HG03045 (cell line): ENCODE results near the gene TENT5C.

Experiments used
- ATAC-seq: cut with Tn5 transposase; IDR thresholded peaks from one replicate; pipeline ENCODE4 v1.9.1; 2021; ENCODE audit warnings: mild to moderate bottlenecking, moderate library complexity; ENCODE audit not compliant: unreplicated experiment

TENT5C gene

DNA sequence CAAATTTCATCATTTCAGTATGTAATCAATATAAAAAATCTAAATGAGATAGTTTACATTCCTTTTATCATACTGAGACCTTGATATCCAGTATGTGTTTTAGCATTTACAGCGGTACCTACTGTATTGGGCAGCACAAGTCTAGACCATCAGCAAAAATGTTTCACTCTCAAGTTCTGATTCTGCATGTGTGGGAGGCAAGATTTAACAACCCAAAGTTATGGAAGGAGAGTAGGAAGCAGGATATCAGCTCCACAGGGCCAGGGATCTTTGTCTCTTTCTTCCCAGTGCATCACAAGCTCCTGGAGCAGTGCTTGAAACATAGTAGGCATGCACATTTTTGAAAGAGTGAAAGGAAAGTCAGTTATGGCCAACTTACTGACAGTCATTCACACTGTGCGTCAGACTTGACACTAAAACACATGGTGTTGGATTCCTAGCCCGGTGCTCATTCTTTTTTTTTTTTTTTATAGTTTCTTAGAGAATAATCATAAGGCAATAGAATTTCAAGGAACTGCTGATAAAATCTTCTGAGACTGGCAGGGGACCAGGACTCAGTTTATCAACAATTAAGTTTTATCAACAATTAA, 6.1 kb downstream of the TENT5C start:
- ATAC-seq, result no peak

GRCh38 chr1:117612517-117613248, 6.8 kb downstream of the TENT5C start:
- ATAC-seq, result no peak

DNA sequence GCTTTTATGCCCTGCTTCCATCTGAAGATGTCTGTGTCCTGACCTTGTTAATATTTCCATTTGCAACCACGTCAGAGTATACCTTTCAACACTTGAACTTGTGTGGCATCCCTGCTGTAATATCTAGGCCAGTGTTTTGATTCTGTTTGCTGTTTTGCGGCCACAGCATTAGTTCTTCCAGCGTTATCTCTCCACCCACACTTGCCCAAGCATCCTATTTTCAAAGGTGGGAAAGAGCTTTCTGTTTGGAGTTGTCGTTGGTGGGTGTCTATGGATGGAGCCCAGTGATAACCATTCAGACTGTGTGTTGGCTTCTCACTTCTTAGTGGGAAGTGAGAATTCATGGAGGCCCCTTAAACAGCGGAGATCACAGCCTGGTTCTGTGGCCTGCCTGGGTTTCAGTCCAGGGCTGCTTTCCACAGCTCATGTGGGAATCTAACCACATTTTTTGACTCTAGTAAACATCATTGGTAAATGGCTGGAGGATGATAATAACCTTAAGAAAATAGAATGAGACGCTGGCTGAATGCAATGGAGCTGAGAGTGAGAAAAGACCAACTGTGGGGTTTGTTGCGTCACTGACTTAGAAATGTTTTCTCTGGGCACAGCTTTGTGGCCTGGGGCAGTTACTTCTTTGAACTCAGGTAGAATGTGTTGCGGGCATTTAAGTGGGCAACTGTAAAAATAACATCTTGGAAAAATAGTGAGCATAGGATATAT, 7.6 kb downstream of the TENT5C start:
- no peak for ATAC-seq

DNA sequence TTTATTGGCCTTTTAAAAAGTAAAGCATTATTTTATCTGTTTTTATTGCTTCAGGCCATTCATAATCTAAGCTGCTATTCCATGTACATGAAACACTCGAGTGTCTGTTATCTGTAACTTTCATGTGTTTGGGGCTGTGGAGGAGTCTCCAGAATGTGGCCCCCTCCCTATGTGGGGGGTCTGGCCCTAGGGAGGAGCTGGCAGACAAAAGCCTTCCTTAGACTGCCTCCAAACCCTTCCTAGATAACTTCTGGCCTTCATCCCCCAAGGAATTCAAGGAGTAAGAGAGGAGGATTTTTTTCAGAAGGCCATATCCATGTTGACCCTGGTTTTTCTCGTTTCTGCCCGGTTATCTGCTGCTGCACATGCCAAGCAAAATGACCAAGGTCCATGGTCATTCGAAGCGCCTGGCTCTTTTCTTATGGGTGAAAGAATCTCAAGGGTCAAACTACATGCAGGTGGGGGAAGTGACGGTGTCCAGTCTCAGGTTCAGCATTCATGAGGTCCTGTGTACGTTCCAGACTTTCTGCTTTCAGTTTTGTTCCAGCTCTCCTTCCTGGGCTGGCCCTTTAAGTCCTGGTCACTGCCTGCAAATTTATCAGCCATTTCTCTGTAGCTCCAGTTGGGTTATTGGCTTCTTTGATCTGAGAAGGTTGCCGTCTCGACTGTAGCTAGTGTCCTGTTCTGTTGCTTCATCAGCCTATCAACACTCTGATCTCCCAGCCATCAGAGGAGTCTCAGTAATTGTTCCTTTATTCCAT, 8.3 kb downstream of the TENT5C start:
- no peak for ATAC-seq

DNA sequence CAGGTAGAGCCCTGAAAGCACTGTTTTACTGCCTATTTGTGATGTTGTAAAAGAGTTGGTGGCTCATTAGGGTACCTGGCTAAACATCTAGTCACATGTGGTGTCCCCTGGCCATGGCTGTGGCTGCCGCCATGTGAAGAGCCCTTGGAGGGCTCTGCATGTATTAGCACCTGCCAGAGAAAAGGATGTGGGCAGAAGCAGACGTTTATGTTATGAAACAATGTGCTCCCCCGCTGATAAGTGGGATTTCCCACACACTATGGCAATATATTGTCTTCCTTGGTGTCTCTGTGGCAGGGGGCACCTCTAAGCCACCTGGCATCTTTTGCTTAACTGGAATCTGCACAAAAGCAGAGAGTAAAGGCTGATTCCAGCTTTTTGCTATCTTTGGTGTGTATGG, 9.6 kb downstream of the TENT5C start:
- ATAC-seq, result no peak

- ATAC-seq, result no peak
These were observed 10.5 kb downstream of the TENT5C start for GRCh38 chr1:117616356-117616755.

DNA sequence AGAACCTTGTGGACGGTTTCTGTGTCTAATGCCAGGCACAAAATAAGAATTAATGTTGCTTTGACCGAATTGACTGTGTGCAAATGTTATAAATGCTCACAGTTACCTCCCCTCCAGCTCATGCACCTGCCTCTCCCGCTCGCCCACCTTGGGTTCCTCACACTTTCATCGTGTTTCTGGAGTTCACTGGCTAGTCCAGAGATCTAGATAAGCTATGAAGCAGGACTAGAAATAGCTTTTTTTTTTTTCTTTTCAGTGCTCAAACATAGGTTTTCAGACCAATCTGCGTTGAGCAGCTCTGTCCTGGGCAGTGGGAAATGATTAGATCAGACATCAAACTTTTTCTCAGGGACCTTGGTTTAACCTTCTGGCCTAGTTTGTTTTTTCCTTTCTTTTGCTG, 11.1 kb downstream of the TENT5C start:
- ATAC-seq, result no peak

GRCh38 chr1:117618450-117619122, 12.7 kb downstream of the TENT5C start:
- ATAC-seq, result no peak

GRCh38 chr1:117620440-117620839, 14.6 kb downstream of the TENT5C start:
- no peak for ATAC-seq

DNA sequence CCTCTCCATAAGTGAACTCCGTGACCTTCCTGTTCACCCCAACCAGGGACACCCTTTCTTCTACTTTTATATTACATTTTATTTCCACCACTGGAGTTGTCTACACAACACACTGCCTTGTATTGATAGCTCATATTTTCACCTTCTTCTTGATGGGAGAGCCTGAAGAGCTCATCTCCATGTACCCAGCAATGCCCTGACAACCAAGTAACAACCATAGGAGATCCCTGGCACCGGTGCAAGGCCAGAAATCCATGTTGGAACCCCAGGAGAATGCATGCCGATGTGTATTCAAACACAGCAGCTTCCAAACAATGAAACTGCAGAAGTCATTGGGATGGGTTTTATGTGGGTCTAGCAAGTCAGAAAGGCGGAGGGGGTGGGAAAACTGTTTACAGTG, 15.5 kb downstream of the TENT5C start:
- no peak for ATAC-seq

DNA sequence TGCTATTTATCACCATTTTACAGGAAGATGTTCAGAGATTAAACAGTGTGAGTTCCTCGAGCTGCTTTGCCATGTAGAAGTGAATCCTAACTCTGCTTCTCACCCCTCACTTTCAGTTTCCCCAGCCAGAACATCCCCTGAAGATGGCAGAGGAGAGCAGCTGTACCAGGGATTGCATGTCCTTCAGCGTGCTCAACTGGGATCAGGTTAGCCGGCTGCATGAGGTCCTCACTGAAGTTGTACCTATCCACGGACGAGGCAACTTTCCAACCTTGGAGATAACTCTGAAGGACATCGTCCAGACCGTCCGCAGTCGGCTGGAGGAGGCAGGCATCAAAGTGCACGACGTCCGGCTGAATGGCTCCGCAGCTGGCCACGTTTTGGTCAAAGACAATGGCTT, 16.9 kb downstream of the TENT5C start:
- no peak for ATAC-seq

GRCh38 chr1:117623141-117623540, 17.3 kb downstream of the TENT5C start:
- ATAC-seq, result no peak

DNA sequence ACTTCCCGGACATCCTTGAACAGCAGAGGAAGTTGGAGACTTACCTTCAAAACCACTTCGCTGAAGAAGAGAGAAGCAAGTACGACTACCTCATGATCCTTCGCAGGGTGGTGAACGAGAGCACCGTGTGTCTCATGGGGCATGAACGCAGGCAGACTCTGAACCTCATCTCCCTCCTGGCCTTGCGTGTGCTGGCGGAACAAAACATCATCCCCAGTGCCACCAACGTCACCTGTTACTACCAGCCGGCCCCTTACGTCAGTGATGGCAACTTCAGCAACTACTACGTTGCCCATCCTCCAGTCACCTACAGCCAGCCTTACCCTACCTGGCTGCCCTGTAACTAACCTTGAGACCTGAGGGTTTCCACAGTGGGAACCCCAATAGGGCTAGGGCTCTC, 17.9 kb downstream of the TENT5C start:
- ATAC-seq, result no peak

GRCh38 chr1:117627546-117628130, 21.8 kb downstream of the TENT5C start:
- no peak for ATAC-seq

- no peak for ATAC-seq
These were observed 22.5 kb downstream of the TENT5C start for GRCh38 chr1:117628343-117628742.

DNA sequence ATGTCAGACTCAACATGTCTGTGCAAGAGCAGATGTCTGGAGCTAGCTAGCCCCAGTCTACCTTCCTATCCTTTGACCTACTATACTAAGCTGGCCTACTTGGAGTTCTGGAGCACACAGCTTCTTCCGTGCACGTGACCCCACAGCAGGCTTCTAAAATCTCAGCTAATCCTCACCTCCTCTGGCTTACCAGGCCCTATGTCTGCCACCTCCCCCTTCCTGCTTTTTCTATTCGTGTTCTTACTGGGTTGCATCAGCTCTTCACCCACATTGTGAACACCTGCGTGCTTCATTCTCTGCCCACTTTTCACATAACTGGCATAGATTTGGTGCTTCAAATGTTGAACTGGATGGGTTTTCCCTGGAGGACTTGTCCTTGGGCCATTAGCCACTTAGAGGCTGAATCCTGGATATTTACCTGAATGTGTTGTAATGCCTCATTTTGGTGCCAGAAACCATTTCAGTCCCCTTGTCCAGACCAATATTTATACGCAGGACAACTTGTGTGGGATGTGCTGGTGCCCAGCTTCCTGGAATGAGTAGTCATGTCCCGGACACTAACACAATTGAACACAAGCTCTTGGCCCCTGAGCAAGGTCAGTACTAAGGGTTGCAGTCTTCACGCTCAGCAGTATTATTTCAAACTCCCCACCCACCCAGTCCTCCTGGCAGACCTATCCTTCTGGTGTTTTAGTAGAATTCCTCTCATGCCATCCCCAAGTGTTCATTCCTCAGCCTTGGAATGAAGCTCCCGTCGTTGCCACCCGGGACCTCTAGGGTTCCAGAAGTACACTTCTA, 24.0 kb downstream of the TENT5C start:
- ATAC-seq, result no peak

DNA sequence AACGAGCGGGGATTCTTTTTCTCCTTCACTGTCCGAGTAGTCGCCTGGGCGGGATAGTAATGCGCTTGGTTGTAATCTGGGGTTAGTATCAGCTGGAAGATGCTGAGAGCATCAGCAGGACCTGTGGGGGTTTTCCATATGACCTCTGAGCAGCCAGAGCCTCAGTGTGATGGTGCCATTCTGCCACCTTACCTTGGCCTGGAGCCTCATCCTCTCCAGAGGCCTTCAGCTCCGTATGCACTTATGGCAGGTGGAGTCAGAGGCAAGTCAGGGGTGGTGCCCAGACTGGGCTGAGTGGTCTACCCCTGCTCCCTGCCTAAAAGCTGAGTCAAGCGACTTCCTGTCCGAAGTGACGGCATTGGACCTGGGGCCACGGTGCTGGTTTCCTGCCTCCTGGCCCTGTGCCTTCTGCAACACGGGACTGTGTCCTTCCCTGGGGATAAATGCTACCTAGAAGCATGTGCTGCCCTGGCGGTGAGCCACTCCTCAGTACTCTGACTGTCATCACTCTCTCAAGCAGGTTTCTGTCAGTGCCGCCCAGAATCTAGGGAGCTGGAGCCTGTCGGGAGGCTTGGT, 24.7 kb downstream of the TENT5C start:
- ATAC-seq, result no peak

DNA sequence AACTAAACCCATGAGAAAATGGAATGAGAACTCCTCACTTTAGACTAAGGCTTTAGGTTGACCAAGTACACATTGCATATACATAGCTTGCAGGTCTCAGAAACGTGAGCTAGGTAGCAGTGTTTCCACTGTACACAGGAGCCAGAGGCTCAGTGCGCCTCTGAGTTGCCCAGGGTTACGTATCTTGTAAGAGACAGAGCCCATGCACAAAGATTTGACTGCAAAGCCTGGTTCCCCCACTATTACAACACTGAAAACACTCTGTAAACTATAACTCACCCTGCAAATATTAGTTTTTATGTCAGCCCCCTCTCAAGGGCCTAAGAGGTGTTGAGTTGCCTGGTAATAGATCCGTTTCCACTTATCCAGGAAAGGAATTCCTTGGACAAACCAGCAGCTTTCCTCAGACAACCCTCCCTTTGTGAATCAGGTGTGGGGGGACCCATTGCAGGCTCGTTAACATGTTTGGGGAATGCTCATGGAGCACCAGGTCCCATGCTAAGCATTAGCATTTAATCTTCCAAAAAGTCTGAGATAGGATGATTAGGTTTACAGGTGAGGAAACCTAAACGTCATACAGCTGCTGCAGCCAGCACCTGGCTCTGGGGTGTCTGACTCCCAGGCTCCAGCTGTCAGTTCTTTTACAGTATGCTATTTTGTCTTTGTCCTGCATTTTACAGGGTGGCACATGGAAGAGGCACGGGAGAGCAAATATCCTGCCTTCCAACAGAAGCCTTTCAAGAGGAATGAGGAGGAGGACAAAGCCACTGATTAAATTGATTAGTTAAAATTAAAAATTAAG, 25.7 kb downstream of the TENT5C start:
- ATAC-seq, result no peak
